Astrocyte of the cerebellum (primary cell): Measurements from ENCODE around the gene GLIPR1.
"Not testable (repeated sequence)": the region's sequence is repeated elsewhere in the genome, so short reads cannot be mapped to it uniquely, and the experiment has no call there.

Source experiments
- DNase-seq: peaks from one replicate; pipeline ENCODE4 v3.0.0-alpha.2; 2011; ENCODE audit warnings: low read depth
- H3K4me3 ChIP-seq: 2 replicates; pipeline ENCODE4 v1.5.1; 2011; ENCODE audit warnings: mild to moderate bottlenecking, low read depth, low read length, moderate library complexity
- CTCF ChIP-seq: IDR thresholded peaks from 2 replicates; pipeline ENCODE4 v1.5.1; 2012; ENCODE audit warnings: low read length, low read depth, moderate library complexity, mild to moderate bottlenecking; ENCODE audit errors: missing control alignments
- in situ Hi-C: cut with HindIII; loops from 2 replicates; pipeline ENCODE4 v1.10.0; 2017; ENCODE audit warnings: low sequenced_read_pairs

GLIPR1 gene

DNA sequence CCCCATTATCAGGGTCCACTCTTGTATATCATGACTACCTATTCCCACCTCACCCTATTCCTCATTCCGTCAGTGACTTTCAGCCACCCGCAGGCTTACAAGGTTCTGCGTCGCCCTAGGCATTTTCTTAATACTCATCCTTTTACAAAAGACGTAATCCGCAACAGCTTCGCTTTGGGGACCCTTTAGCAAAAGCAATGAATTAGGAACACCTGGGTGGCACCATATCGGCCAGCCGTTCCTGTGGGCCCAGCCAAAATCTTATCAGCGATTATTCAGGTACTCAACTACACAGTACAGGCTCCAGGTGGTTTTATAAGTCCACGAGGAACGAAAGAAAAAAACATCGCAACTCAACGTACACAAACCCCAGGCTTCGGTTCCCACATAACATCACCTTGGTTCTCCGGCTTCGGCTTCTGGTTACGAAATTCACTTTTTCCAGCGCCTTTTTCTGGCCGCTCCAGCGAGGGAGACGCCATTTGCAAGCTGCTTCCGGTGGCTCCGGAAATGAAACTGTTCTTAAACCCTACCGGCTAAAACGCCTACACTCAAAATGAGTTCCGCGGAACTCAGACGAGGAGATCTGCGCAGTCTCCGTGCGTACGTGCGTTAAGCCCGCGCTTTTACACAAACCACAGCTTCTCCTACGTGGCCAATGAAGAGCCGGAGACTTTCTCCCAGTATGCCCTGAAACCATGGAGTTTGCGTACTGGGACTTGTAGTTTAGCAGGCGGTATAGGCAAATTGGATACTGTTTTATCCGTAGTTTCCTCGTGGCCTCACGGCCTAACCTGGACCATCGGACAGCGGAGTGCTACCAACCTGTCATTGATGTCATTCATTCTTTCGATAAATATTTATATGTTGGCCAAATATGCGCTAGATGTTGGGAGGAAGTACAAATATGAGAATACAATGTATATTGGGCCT is 30.8 kb downstream of the GLIPR1 start, which contains the start of gene KRR1:
Gene KRR1, minus strand, starts transcription at position 494 of the 933 bp plus-strand sequence. Its CDS starts 12 bp downstream, at position 482.
- peak; percentile 96 for DNase-seq
- TF ChIP-seq CTCF: no peak
- in situ Hi-C loops: no loop called here
- H3K4me3 ChIP-seq: peak within 1 kb of the TSS; percentile 78

DNA sequence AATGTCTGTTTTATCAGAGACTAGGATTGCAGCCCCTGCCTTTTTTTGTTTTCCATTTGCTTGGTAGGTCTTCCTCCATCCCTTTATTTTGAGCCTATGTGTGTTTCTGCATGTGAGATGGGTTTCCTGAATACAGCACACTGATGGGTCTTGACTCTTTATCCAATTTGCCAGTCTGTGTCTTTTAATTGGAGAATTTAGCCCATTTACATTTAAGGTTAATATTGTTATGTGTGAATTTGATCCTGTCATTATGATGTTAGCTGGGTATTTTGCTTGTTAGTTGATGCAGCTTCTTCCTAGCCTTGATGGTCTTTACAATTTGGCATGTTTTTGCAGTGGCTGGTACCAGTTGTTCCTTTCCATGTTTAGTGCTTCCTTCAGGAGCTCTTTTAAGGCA is 40.7 kb downstream of the GLIPR1 start:
- in situ Hi-C loops, DNase-seq, H3K4me3 ChIP-seq: not testable (repeated sequence)

DNA sequence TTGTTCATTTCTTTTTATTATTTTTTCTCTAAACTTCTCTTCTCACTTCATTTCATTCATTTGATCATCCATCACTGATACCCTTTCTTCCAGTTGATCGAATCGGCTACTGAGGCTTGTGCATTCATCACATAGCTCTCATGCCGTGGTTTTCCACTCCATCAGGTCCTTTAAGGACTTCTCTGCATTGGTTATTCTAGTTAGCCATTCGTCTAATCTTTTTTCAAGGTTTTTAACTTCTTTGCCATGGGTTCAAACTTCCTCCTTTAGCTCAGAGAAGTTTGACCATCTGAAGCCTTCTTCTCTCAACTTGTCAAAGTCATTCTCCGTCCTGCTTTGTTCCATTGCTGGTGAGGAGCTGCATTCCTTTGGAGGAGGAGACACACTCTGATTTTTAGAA is 41.6 kb downstream of the GLIPR1 start:
- DNase-seq, H3K4me3 ChIP-seq, in situ Hi-C loops: not testable (repeated sequence)

DNA sequence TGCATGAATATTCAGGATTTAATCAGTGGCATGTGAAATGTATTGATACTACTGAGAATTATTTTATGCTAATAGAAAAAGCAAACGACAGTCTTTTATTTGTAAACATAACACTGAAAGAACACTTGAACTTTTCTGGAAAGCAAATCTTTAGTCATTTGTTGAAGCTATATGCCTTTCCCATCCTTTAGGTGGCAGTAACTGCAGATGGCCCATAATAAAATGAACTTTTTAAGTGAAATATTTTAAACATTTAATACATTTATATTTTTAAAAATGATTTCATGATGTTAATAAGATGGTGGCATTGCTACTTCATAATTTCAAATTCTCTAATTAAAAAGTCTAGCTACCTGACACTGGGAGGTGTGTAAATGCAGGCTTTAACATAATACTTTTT is 44.7 kb downstream of the GLIPR1 start:
- no peak for DNase-seq
- TF ChIP-seq CTCF: peak; percentile 44
- H3K4me3 ChIP-seq: no peak overlapping the region
- in situ Hi-C loops: loop anchor here (25.0 kb wide), 1 partner anchor 512 kb away; the partner anchor contains the start of gene PHLDA1

DNA sequence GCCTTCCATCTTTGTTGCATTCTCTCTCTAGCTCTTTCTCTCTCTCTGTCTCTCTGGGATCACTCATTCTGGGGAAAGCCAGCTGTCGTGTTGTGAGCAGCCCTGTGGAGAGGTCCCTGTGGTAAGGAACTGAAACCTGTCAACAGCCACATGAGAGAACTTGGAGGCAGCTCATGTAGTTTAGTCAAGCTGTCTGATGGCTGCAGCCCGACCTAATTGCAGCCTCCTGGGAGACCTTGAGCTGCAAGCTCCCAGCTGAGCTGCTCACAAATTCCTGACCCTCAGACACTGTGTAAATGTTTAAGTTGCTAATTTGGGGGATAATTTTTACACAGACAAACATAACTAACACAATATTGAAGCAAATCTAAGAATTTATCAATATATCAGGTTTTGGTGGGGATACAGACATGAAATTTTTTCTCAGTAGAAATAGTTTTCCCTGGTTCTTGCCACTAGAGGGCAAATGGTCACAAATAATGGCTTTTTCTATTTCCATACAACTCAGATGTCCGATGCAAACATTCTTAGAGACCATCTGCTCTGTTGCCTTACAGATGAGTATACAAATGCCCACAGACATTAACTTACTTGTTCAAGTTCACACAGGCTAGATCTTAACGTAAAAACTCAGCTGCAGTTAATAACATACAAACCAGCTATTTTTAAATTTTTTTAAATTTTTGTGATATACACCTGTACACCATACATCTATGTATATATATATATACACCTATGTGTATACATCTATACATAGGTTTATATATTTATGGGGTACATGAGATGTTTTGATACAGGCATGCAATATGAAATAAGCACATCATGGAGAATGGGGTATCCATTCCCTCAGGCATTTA is 46.3 kb downstream of the GLIPR1 start:
- peak; percentile 55 for TF ChIP-seq CTCF
- in situ Hi-C loops: loop anchor here (25.0 kb wide), 1 partner anchor 510 kb away; the partner anchor contains the start of gene PHLDA1
- DNase-seq: peak; percentile 52

DNA sequence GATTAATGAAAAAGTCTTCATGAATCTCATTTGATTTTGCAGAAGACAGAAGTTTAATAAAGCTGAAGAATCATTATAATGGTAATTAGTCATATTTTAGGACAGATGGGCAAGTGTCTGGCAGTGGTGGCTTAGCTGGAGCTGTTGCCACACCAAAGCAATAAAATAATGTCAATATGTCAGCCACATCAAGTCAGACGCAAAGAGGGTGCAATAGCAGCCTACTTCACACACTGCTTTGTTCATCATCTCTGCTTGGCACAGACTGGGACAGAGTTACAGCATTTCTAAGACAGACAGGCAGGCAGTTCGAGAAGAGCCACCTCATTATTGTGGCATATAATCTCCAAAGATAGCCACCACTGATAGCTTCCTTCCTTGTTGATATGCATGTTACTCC is 47.7 kb downstream of the GLIPR1 start:
- no peak for DNase-seq
- H3K4me3 ChIP-seq: no peak overlapping the region
- in situ Hi-C loops: loop anchor here (25.0 kb wide), 1 partner anchor 509 kb away; the partner anchor contains the start of gene PHLDA1
- no peak for TF ChIP-seq CTCF

More for the DNA sequence above, 46.3 kb downstream of the GLIPR1 start:
- no peak overlapping the region for H3K4me3 ChIP-seq

GRCh38 chr12:75528692-75529091 is 48.1 kb downstream of the GLIPR1 start:
- H3K4me3 ChIP-seq: no peak overlapping the region
- no peak for TF ChIP-seq CTCF
- DNase-seq: no peak
- in situ Hi-C loops: loop anchor here (25.0 kb wide), 1 partner anchor 509 kb away; the partner anchor contains the start of gene PHLDA1
